ENCODE data around the gene CRB2. TPM values are rescaled to one million over a fixed set of nuclear protein-coding genes. Genes with fewer than 3 reads are reported as not detected.

Gene CRB2
- total RNA-seq, 1 experiment from 2014 or later, result 0.07 TPM

DNA sequence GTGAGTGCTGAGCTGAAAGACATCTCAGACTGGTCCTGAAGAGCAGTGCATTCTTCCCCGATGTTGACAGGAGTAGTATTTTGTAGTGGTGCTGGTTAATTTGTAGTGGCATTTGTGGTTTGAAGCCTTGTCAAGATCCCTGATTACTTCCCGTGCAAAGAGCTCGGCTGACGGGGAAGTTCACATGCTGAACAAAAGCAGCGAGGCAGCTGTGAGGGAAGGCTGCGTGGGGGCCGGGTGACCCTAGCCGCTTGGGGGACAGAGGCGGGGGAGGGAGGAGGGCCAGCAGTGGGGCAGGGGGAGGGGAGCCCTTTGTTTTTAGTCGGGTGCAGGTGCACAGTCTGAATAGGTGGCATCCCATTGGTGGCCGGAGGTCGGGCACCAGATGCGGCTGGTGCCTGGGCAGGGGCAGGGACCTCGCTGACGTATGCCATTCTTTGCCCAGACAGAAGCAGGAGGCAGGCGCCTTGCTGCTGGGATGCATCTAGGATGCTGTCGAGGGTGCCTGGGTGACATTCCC lies 64.7 kb downstream of the CRB2 start:
- H2AFZ ChIP-seq (ENCODE audit: low read depth, low read length, poor library complexity, severe bottlenecking), result no peak overlapping the region
- TF ChIP-seq CBX3 (IDR thresholded peaks at IDR 0.05; ENCODE audit: low read depth) (no peak), RAD21 (IDR thresholded peaks at IDR 0.05; ENCODE audit: low read depth) (no peak), POLR2A (IDR thresholded peaks at IDR 0.05; ENCODE audit: borderline replicate concordance, extremely low read depth, insufficient read depth, insufficient read length) (no peak), SIN3A (IDR thresholded peaks at IDR 0.05; ENCODE audit: low read depth) (no peak), POLR2AphosphoS5 (IDR thresholded peaks at IDR 0.05; ENCODE audit: low read depth, low read length) (no peak), SRF (IDR thresholded peaks at IDR 0.05; ENCODE audit: low read depth) (no peak), EZH2 (IDR thresholded peaks at IDR 0.05) (no peak), FOSL1 (IDR thresholded peaks at IDR 0.05; ENCODE audit: low read depth) (no peak)
- TF ChIP-seq, protein P1, sequence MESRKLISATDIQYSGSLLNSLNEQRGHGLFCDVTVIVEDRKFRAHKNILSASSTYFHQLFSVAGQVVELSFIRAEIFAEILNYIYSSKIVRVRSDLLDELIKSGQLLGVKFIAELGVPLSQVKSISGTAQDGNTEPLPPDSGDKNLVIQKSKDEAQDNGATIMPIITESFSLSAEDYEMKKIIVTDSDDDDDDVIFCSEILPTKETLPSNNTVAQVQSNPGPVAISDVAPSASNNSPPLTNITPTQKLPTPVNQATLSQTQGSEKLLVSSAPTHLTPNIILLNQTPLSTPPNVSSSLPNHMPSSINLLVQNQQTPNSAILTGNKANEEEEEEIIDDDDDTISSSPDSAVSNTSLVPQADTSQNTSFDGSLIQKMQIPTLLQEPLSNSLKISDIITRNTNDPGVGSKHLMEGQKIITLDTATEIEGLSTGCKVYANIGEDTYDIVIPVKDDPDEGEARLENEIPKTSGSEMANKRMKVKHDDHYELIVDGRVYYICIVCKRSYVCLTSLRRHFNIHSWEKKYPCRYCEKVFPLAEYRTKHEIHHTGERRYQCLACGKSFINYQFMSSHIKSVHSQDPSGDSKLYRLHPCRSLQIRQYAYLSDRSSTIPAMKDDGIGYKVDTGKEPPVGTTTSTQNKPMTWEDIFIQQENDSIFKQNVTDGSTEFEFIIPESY (IDR thresholded peaks at IDR 0.05; ENCODE audit: extremely low read depth, insufficient replicate concordance, low read length), result no peak
- no peak overlapping the region for H3K27ac ChIP-seq (ENCODE audit: low read depth, low read length)
- CTCF ChIA-PET, result no interaction called here
- no peaks in the 10 kb centered on the region for H3K27me3 ChIP-seq (ENCODE audit: insufficient read depth, low read length)
- no peaks in the 10 kb centered on the region for H3K79me2 ChIP-seq (ENCODE audit: insufficient read depth, low read length)
- intact Hi-C loops (cut with micrococcal nuclease), result no loop called here
- no peaks in the 10 kb centered on the region for H3K9me2 ChIP-seq (ENCODE audit: insufficient read depth)
- no peak overlapping the region for H3K4me2 ChIP-seq (ENCODE audit: low read length)
- no peaks in the 10 kb centered on the region for H4K20me1 ChIP-seq (ENCODE audit: insufficient read depth)
- no peaks in the 10 kb centered on the region for H3K9me3 ChIP-seq (ENCODE audit: control insufficient read depth in 1 of 2, insufficient read depth in 1 of 2, low read depth in 1 of 2, low read length in 2 of 2)
- ATAC-seq (no peak), DNase-seq (ENCODE audit: low read depth, low spot score) (no peak)
- no peaks in the 10 kb centered on the region for H3K36me3 ChIP-seq (ENCODE audit: control insufficient read depth in 1 of 2, insufficient read depth in 2 of 2, low read length in 2 of 2)
- POLR2A ChIA-PET, result no interaction called here
- H3K9ac ChIP-seq (ENCODE audit: low read length), result no peak overlapping the region
- BruUV-seq (replicated peaks), result no TSS peak
- no peak overlapping the region for H3K4me3 ChIP-seq (replicated peaks in 1 of 2; ENCODE audit: low read depth in 1 of 2, low read length in 2 of 2)
- RAD21 ChIA-PET (ENCODE audit: low non-redundant PET in 1 of 2, low total read pairs in 2 of 2, uncharacterized antibody in 2 of 2, unreplicated experiment in 2 of 2), result no interaction called here
- no peaks in the 10 kb centered on the region for H3K4me1 ChIP-seq (ENCODE audit: control insufficient read depth in 1 of 2, insufficient read depth in 2 of 2, low read length in 2 of 2)

DNA sequence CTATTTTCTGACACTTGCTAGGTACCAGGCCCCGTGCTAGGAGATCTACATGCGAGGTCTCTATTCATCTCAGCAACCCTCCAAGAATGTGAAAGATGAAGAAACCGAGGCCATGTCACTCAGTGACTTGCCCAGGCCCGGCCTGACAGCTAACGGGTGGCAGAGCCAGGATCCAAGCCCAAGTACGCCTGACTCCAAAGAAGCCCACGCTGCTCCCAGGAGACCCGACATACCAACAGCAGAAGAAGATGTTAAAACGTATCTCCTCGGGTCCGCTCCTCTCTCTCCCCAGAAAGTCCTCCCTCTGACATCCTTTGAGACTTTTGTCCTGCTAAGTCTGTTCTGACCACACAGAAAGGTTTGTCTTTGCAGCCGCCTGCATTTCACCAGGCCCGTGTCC lies 65.2 kb downstream of the CRB2 start:
- POLR2A ChIA-PET, result no interaction called here
- Histone ChIP-seq H3K9me3 (ENCODE audit: control insufficient read depth in 1 of 2, insufficient read depth in 1 of 2, low read depth in 1 of 2, low read length in 2 of 2) (no peaks in the 10 kb centered on the region), H2AFZ (ENCODE audit: low read depth, low read length, poor library complexity, severe bottlenecking) (no peak overlapping the region), H3K9me2 (ENCODE audit: insufficient read depth) (no peaks in the 10 kb centered on the region), H3K36me3 (ENCODE audit: control insufficient read depth in 1 of 2, insufficient read depth in 2 of 2, low read length in 2 of 2) (no peaks in the 10 kb centered on the region), H4K20me1 (ENCODE audit: insufficient read depth) (no peaks in the 10 kb centered on the region), H3K9ac (ENCODE audit: low read length) (no peak overlapping the region), H3K4me1 (ENCODE audit: control insufficient read depth in 1 of 2, insufficient read depth in 2 of 2, low read length in 2 of 2) (no peaks in the 10 kb centered on the region), H3K79me2 (ENCODE audit: insufficient read depth, low read length) (no peaks in the 10 kb centered on the region), H3K27me3 (ENCODE audit: insufficient read depth, low read length) (no peaks in the 10 kb centered on the region), H3K4me2 (ENCODE audit: low read length) (no peak overlapping the region), H3K4me3 (replicated peaks in 1 of 2; ENCODE audit: low read depth in 1 of 2, low read length in 2 of 2) (no peak overlapping the region), H3K27ac (ENCODE audit: low read depth, low read length) (no peak overlapping the region)
- BruUV-seq (replicated peaks), result no TSS peak
- ATAC-seq (no peak), DNase-seq (ENCODE audit: low read depth, low spot score) (no peak)
- intact Hi-C loops (cut with micrococcal nuclease), result no loop called here
- RAD21 ChIA-PET (ENCODE audit: low non-redundant PET in 1 of 2, low total read pairs in 2 of 2, uncharacterized antibody in 2 of 2, unreplicated experiment in 2 of 2), result no interaction called here
- CTCF ChIA-PET, result no interaction called here
- TF ChIP-seq, protein P1 (IDR thresholded peaks at IDR 0.05; ENCODE audit: extremely low read depth, insufficient replicate concordance, low read length), result no peak
- TF ChIP-seq JUND (IDR thresholded peaks at IDR 0.05) (no peak), POLR2A (IDR thresholded peaks at IDR 0.05; ENCODE audit: borderline replicate concordance, extremely low read depth, insufficient read depth, insufficient read length) (no peak), ZFX (IDR thresholded peaks at IDR 0.05) (no peak), POLR2AphosphoS5 (IDR thresholded peaks at IDR 0.05; ENCODE audit: low read depth, low read length) (no peak), EZH2 (IDR thresholded peaks at IDR 0.05) (no peak), YY1 (IDR thresholded peaks at IDR 0.05; ENCODE audit: extremely low read depth, insufficient replicate concordance, low read depth, low read length) (no peak), CEBPB (IDR thresholded peaks at IDR 0.05; ENCODE audit: low read depth) (no peak), CBX3 (IDR thresholded peaks at IDR 0.05; ENCODE audit: low read depth) (no peak)
- TF ChIP-seq, protein P2, sequence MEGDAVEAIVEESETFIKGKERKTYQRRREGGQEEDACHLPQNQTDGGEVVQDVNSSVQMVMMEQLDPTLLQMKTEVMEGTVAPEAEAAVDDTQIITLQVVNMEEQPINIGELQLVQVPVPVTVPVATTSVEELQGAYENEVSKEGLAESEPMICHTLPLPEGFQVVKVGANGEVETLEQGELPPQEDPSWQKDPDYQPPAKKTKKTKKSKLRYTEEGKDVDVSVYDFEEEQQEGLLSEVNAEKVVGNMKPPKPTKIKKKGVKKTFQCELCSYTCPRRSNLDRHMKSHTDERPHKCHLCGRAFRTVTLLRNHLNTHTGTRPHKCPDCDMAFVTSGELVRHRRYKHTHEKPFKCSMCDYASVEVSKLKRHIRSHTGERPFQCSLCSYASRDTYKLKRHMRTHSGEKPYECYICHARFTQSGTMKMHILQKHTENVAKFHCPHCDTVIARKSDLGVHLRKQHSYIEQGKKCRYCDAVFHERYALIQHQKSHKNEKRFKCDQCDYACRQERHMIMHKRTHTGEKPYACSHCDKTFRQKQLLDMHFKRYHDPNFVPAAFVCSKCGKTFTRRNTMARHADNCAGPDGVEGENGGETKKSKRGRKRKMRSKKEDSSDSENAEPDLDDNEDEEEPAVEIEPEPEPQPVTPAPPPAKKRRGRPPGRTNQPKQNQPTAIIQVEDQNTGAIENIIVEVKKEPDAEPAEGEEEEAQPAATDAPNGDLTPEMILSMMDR (IDR thresholded peaks at IDR 0.05 in 2 of 3, conservative IDR thresholded peaks at IDR 0.05 in 1 of 3; ENCODE audit: borderline replicate concordance in 1 of 3, insufficient read depth in 1 of 3, low read depth in 2 of 3, low read length in 2 of 3), result no peak
- TF ChIP-seq, protein P3, sequence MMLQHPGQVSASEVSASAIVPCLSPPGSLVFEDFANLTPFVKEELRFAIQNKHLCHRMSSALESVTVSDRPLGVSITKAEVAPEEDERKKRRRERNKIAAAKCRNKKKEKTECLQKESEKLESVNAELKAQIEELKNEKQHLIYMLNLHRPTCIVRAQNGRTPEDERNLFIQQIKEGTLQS (IDR thresholded peaks at IDR 0.05), result no peak
